ENCODE measurements around the gene PDSS2.

PDSS2 gene

DNA sequence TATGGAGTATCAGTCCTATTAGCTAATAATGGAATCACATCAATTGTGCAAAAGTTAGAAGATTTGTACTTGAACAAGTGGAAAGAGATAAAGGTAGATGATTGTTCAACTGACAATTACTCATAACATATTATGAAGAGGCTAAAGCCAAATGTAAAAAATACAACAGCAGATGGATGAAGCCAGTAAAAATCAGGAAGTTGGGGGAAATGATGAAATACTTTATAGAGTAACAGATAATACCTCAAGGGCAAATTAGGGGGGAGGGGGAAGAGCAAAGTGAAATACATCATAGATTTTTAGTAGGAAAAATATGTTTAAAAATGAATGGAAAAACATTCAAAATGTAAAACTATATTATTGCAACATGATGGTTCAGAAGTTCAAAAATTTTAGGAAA, 114.0 kb downstream of the PDSS2 start:
- H3K4me3 ChIP-seq (ENCODE audit: low read depth, low read length), result no peak overlapping the region
- no peak for DNase-seq (ENCODE audit: low read depth, low spot score)
- TF ChIP-seq, protein P1, sequence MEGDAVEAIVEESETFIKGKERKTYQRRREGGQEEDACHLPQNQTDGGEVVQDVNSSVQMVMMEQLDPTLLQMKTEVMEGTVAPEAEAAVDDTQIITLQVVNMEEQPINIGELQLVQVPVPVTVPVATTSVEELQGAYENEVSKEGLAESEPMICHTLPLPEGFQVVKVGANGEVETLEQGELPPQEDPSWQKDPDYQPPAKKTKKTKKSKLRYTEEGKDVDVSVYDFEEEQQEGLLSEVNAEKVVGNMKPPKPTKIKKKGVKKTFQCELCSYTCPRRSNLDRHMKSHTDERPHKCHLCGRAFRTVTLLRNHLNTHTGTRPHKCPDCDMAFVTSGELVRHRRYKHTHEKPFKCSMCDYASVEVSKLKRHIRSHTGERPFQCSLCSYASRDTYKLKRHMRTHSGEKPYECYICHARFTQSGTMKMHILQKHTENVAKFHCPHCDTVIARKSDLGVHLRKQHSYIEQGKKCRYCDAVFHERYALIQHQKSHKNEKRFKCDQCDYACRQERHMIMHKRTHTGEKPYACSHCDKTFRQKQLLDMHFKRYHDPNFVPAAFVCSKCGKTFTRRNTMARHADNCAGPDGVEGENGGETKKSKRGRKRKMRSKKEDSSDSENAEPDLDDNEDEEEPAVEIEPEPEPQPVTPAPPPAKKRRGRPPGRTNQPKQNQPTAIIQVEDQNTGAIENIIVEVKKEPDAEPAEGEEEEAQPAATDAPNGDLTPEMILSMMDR (IDR thresholded peaks at IDR 0.05; ENCODE audit: low read depth, low read length), result no peak
- in situ Hi-C loops (cut with HindIII; ENCODE audit: low sequenced_read_pairs), result no loop called here

DNA sequence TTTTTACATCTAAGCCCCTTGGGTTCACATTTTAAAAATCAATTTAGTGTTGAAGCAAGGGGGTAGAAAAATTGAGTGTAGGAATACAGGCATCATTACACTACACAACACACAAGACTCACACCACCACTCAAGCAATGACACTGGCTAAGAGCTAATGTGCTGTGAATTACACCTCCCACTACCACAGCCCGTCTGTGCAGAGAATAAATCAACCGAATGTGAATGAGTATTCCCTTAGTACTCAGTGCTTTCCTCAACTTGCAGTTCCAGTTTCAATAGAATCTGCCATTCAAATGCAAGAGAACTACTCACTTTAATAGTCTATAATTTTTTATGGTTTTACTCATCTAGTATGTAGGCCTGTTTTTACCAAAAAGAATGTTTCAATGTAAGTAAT, 114.4 kb downstream of the PDSS2 start:
- no peak overlapping the region for H3K4me3 ChIP-seq (ENCODE audit: low read depth, low read length)
- no peak for DNase-seq (ENCODE audit: low read depth, low spot score)
- TF ChIP-seq, protein P1 (IDR thresholded peaks at IDR 0.05; ENCODE audit: low read depth, low read length), result no peak
- in situ Hi-C loops (cut with HindIII; ENCODE audit: low sequenced_read_pairs), result no loop called here

DNA sequence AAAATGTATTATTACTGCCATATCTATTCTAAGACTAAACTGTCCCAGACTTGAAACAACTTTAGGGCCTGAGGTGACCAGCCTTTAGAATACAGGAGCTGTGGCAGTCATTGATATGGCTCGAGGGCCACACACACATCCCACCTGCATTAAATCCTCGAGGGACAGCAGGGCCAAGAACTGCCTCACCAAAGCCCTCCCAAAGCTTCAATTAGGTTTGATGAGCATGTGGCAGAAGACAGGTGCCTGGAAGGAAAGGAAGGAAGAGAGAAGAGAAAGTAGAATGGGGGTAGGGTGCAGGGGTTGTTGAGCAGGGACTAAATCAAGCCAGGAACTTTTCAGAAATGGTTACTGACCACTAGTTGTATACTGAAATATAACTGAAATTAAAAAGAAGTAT, 115.0 kb downstream of the PDSS2 start:
- in situ Hi-C loops (cut with HindIII; ENCODE audit: low sequenced_read_pairs), result no loop called here
- no peak for DNase-seq (ENCODE audit: low read depth, low spot score)
- TF ChIP-seq, protein P1 (IDR thresholded peaks at IDR 0.05; ENCODE audit: low read depth, low read length), result no peak
- no peak overlapping the region for H3K4me3 ChIP-seq (ENCODE audit: low read depth, low read length)

DNA sequence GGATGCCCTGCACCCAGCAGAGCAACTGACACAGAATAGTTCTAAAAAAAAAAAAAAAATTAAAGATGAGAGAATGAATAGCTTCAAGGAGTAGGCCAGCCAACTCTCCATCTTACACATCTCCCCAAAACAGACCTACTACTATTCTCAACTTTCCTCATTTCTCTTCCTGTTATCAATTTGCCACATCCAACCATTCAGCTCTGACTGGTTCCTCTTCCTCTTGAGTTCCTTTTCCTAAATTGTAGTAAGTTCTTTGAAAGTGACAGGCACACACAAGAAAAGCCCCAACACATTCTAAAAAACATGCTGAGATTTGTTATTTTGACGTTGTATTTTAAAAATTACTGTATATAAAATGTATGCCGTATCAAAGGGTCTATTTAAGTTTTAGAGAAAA, 117.2 kb downstream of the PDSS2 start:
- TF ChIP-seq, protein P1 (IDR thresholded peaks at IDR 0.05; ENCODE audit: low read depth, low read length), result no peak
- DNase-seq (ENCODE audit: low read depth, low spot score), result no peak
- in situ Hi-C loops (cut with HindIII; ENCODE audit: low sequenced_read_pairs), result no loop called here
- H3K4me3 ChIP-seq (ENCODE audit: low read depth, low read length), result no peak overlapping the region

DNA sequence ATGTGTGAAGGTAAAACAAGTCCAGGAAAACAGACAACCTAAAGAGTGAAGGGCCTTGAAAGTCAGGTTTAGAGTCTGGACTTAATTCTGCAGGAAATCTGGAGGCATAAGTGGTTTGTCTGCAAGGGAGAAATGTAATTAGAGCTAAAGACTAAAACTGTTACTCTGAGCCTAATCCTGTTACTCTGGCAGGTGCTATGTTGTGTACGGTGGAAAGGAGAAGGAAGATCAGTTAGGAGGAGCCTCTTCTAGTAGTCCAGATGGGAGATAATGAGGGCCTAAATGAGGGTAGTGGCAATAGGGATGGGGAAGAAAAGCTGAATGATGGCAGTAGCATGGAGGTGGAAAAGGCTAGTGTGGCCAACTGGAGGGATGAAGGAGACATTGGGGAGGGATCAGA, 118.5 kb downstream of the PDSS2 start:
- DNase-seq (ENCODE audit: low read depth, low spot score), result no peak

DNA sequence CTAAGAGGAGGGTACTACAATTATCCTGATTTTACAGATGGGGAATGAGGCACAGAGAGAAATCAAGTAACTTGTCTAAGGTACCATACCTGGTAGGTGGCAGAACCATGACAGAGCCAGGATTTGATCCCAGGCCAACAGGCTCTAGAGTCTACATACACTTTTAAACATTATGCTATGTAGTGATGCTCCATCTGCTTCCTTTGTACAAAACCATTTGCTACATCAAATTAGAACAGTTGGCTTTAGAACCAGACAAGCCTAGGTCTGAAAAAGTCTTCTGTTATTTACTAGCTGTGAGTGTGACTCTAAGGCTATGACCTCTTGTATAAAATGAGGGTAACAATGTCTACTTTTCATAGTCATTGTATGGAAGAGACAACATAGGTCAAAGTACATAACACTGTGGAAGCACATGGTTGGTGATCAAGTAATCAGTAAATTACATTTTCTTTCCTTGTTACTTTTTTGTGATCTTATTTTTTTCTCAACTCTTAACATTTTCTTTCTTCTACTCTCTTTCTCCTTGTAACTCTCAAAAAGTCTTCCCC, 122.1 kb downstream of the PDSS2 start:
- in situ Hi-C loops (cut with HindIII; ENCODE audit: low sequenced_read_pairs), result no loop called here
- no peak for DNase-seq (ENCODE audit: low read depth, low spot score)
- TF ChIP-seq, protein P1 (IDR thresholded peaks at IDR 0.05; ENCODE audit: low read depth, low read length), result no peak
- H3K4me3 ChIP-seq (ENCODE audit: low read depth, low read length), result no peak overlapping the region

More for the DNA sequence above, 118.5 kb downstream of the PDSS2 start:
- TF ChIP-seq, protein P1 (IDR thresholded peaks at IDR 0.05; ENCODE audit: low read depth, low read length), result no peak
- in situ Hi-C loops (cut with HindIII; ENCODE audit: low sequenced_read_pairs), result no loop called here
- no peak overlapping the region for H3K4me3 ChIP-seq (ENCODE audit: low read depth, low read length)

DNA sequence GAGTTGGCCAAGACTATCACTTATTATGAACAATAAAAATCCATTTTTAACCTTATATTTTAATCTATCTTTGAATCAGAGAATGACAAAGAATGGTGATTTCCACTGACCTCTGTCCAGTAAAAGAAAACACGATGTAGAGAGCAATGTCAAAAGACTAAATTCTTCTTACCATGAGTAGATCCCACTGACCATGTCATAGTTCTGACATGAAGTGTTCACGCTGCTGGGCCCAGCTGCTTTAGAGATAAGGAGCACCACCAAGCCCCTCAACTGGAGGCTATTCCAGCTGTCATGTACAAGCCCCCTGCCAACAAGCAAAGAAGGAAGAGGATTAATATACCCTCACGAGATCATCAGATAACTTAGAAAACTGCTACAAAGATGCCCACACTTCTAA, 125.3 kb downstream of the PDSS2 start:
- DNase-seq (ENCODE audit: low read depth, low spot score), result no peak
- H3K4me3 ChIP-seq (ENCODE audit: low read depth, low read length), result no peak overlapping the region
- TF ChIP-seq, protein P1 (IDR thresholded peaks at IDR 0.05; ENCODE audit: low read depth, low read length), result no peak
- in situ Hi-C loops (cut with HindIII; ENCODE audit: low sequenced_read_pairs), result no loop called here

Data from astrocyte of the spinal cord (primary cell).